ENCODE results near the gene TMEM9. TPM values are rescaled to one million over a fixed set of nuclear protein-coding genes. Genes with fewer than 3 reads are reported as not detected.

TMEM9 gene
- total RNA-seq, 1 donor from 2014 or later, result 126 TPM

- DNase-seq (ENCODE audit: low read depth), result no peak
- TF ChIP-seq CTCF (conservative IDR thresholded peaks at IDR 0.05; ENCODE audit: low read depth, low read length), result no peak
- no peak overlapping the region for H3K4me3 ChIP-seq (ENCODE audit: low read depth, low read length)
Observed at GRCh38 chr1:201146626-201147390, 7.5 kb downstream of the TMEM9 start.

- H3K4me3 ChIP-seq (ENCODE audit: low read depth, low read length), result no peak overlapping the region
- no peak for TF ChIP-seq CTCF (conservative IDR thresholded peaks at IDR 0.05; ENCODE audit: low read depth, low read length)
- DNase-seq (ENCODE audit: low read depth), result no peak
Observed at GRCh38 chr1:201145816-201146215, 8.5 kb downstream of the TMEM9 start.

GRCh38 chr1:201145132-201145531 lies 9.1 kb downstream of the TMEM9 start:
- TF ChIP-seq CTCF (conservative IDR thresholded peaks at IDR 0.05; ENCODE audit: low read depth, low read length), result no peak
- H3K4me3 ChIP-seq (ENCODE audit: low read depth, low read length), result no peak overlapping the region
- DNase-seq (ENCODE audit: low read depth), result no peak

- no peak for DNase-seq (ENCODE audit: low read depth)
- H3K4me3 ChIP-seq (ENCODE audit: low read depth, low read length), result no peak overlapping the region
- no peak for TF ChIP-seq CTCF (conservative IDR thresholded peaks at IDR 0.05; ENCODE audit: low read depth, low read length)
Observed at GRCh38 chr1:201144701-201145100, 9.6 kb downstream of the TMEM9 start.

GRCh38 chr1:201143726-201144635 lies 10.3 kb downstream of the TMEM9 start:
- no peak overlapping the region for H3K4me3 ChIP-seq (ENCODE audit: low read depth, low read length)
- DNase-seq (ENCODE audit: low read depth), result no peak
- TF ChIP-seq CTCF (conservative IDR thresholded peaks at IDR 0.05; ENCODE audit: low read depth, low read length), result no peak

GRCh38 chr1:201142849-201143725 lies 11.2 kb downstream of the TMEM9 start:
- no peak overlapping the region for H3K4me3 ChIP-seq (ENCODE audit: low read depth, low read length)
- no peak for DNase-seq (ENCODE audit: low read depth)
- TF ChIP-seq CTCF (conservative IDR thresholded peaks at IDR 0.05; ENCODE audit: low read depth, low read length), result no peak
